IMR-90 (cell line): ENCODE results near the gene KNTC1. TPM values are rescaled to one million over a fixed set of nuclear protein-coding genes. Genes with fewer than 3 reads are reported as not detected.

ENCODE experiments used
- ATAC-seq: fragments of 200-7000 bp; cut with Tn5 transposase; 2 replicates; pipeline ENCODE4 v1.9.1; 2020; ENCODE audit warnings: low read depth, mild to moderate bottlenecking, moderate library complexity
- BruUV-seq: library from RNA; stranded (reverse); fragments of 400-500 nt; replicated peaks from 2 replicates; lab custom pipeline; 2021; lab: Mats Ljungman, UMichigan
- CTCF ChIA-PET: fragments of 300-600 bp; formaldehyde crosslinking; extraction: SDS; loops from one replicate; lab custom pipeline; 2021; ENCODE audit warnings: antibody characterized with exemption; lab: Yijun Ruan, JAX
- POLR2A ChIA-PET: fragments of 300-600 bp; sonication (Branson Sonifier 250); formaldehyde crosslinking; loops from one replicate; lab custom pipeline; 2022; ENCODE audit warnings: antibody characterized with exemption; ENCODE audit not compliant: unreplicated experiment; lab: Charles Lee
- DNase-seq: peaks from one replicate; pipeline ENCODE4 v3.0.0; 2013
- H2AFZ ChIP-seq: replicated peaks from 2 replicates; pipeline ENCODE3; 2013; ENCODE audit warnings: low read length, mild to moderate bottlenecking; ENCODE audit not compliant: poor library complexity
- H2AK5ac ChIP-seq: 2 replicates; pipeline ENCODE4 v1.6.1; 2013; ENCODE audit warnings: low read depth, low read length, inconsistent platforms
- H2AK9ac ChIP-seq: replicated peaks from 2 replicates; pipeline ENCODE3; 2013; ENCODE audit warnings: mild to moderate bottlenecking, low read depth, low read length, moderate library complexity; ENCODE audit not compliant: poor library complexity
- H2BK120ac ChIP-seq: 2 replicates; pipeline ENCODE4 v1.6.1; 2013; ENCODE audit warnings: low read depth, low read length, inconsistent platforms
- H2BK15ac ChIP-seq: 3 replicates; pipeline ENCODE4 v1.6.1; 2013; ENCODE audit warnings: low read depth, low read length, inconsistent platforms
- H2BK20ac ChIP-seq: 2 replicates; pipeline ENCODE4 v1.6.1; 2013; ENCODE audit warnings: low read depth, mild to moderate bottlenecking, inconsistent platforms, low read length, moderate library complexity
- H2BK5ac ChIP-seq: 2 replicates; pipeline ENCODE4 v1.6.1; 2013; ENCODE audit warnings: mild to moderate bottlenecking, low read depth, low read length, inconsistent platforms; ENCODE audit not compliant: poor library complexity, severe bottlenecking
- H3K14ac ChIP-seq: replicated peaks from 2 replicates; pipeline ENCODE4 v1.6.1; 2013; ENCODE audit warnings: low read depth, low read length, inconsistent platforms
- H3K18ac ChIP-seq: 2 replicates; pipeline ENCODE4 v1.6.1; 2013; ENCODE audit warnings: low read depth, low read length, control low read depth
- H3K23ac ChIP-seq: 2 replicates; pipeline ENCODE4 v1.6.1; 2013; ENCODE audit warnings: low read depth, low read length, inconsistent platforms
- H3K27ac ChIP-seq: 2 replicates; pipeline ENCODE4 v1.5.1; 2013; ENCODE audit warnings: mild to moderate bottlenecking, control low read depth, low read length; ENCODE audit not compliant: insufficient read depth
- H3K27me3 ChIP-seq: 2 replicates; pipeline ENCODE4 v1.6.1; 2013; ENCODE audit warnings: low read length; ENCODE audit not compliant: control insufficient read depth, insufficient read depth
- H3K36me3 ChIP-seq: 2 replicates; pipeline ENCODE4 v1.6.1; 2013; ENCODE audit warnings: low read length, mixed read lengths; ENCODE audit not compliant: control insufficient read depth, insufficient read depth
- H3K4ac ChIP-seq: 2 replicates; pipeline ENCODE4 v1.6.1; 2013; ENCODE audit warnings: low read depth, low read length, inconsistent platforms
- H3K4me1 ChIP-seq: 2 replicates; pipeline ENCODE4 v1.6.1; 2013; ENCODE audit warnings: low read length, mixed read lengths; ENCODE audit not compliant: control insufficient read depth, insufficient read depth
- H3K4me2 ChIP-seq: 2 replicates; pipeline ENCODE4 v1.6.1; 2013; ENCODE audit warnings: low read depth, mild to moderate bottlenecking, control low read depth, low read length, moderate library complexity
- H3K4me3 ChIP-seq: 2 replicates; pipeline ENCODE4 v1.5.1; 2013; ENCODE audit warnings: low read depth, mild to moderate bottlenecking, control low read depth, low read length, moderate library complexity; ENCODE audit not compliant: insufficient read depth
- H3K56ac ChIP-seq: 2 replicates; pipeline ENCODE4 v1.6.1; 2013; ENCODE audit warnings: low read length, inconsistent platforms; ENCODE audit not compliant: insufficient read depth; ENCODE audit errors: extremely low read depth
- H3K79me1 ChIP-seq, 2 experiments: 2 replicates each; pipeline ENCODE4 v1.6.1; 2013; ENCODE audit warnings: low read length in 2 of 2, inconsistent platforms in 1 of 2, low read depth in 1 of 2
- H3K9ac ChIP-seq: 2 replicates; pipeline ENCODE4 v1.6.1; 2013; ENCODE audit warnings: low read depth, low read length, control low read depth
- H3K9me1 ChIP-seq: 2 replicates; pipeline ENCODE4 v1.6.1; 2013; ENCODE audit warnings: low read length, inconsistent platforms; ENCODE audit not compliant: insufficient read depth
- H3K9me3 ChIP-seq: 2 replicates; pipeline ENCODE4 v1.6.1; 2013; ENCODE audit warnings: low read length; ENCODE audit not compliant: control insufficient read depth, insufficient read depth
- H4K20me1 ChIP-seq: 2 replicates; pipeline ENCODE4 v1.6.1; 2013; ENCODE audit warnings: low read length, inconsistent platforms; ENCODE audit not compliant: insufficient read depth
- H4K5ac ChIP-seq: 2 replicates; pipeline ENCODE4 v1.6.1; 2013; ENCODE audit warnings: mild to moderate bottlenecking, low read depth, low read length, control low read depth
- H4K8ac ChIP-seq, 2 experiments: 2 replicates each; pipeline ENCODE4 v1.6.1; 2013; ENCODE audit warnings: low read depth in 2 of 2, low read length in 2 of 2, control low read depth in 1 of 2, inconsistent platforms in 1 of 2
- H4K91ac ChIP-seq: 2 replicates; pipeline ENCODE4 v1.6.1; 2013; ENCODE audit warnings: low read depth, low read length, inconsistent platforms; ENCODE audit not compliant: insufficient read depth
- BHLHE40 ChIP-seq: fragments of 150-350 bp; IDR thresholded peaks from 2 replicates; pipeline ENCODE4 v1.6.1; 2016; ENCODE audit warnings: mild to moderate bottlenecking, low read depth, low read length
- CEBPB ChIP-seq: IDR thresholded peaks from 2 replicates; pipeline ENCODE4 v1.6.1; 2012; ENCODE audit warnings: low read depth, low read length, improper control_type of control experiment
- CHD1 ChIP-seq: IDR thresholded peaks from 2 replicates; pipeline ENCODE4 v1.6.1; 2012; ENCODE audit warnings: low read depth, low read length, improper control_type of control experiment
- CTCF ChIP-seq: conservative IDR thresholded peaks from 2 replicates; pipeline ENCODE4 v1.5.1; 2012; ENCODE audit warnings: mild to moderate bottlenecking, low read depth, low read length, improper control_type of control experiment
- ELK1 ChIP-seq: fragments of 150-350 bp; IDR thresholded peaks from 2 replicates; pipeline ENCODE4 v1.6.1; 2016; ENCODE audit warnings: low read depth, mild to moderate bottlenecking, low read length, moderate library complexity, borderline replicate concordance
- FOS ChIP-seq: fragments of 150-350 bp; IDR thresholded peaks from 2 replicates; pipeline ENCODE4 v1.6.1; 2016; ENCODE audit warnings: low read depth, low read length
- MAFK ChIP-seq: IDR thresholded peaks from 2 replicates; pipeline ENCODE4 v1.6.1; 2012; ENCODE audit warnings: low read depth, low read length, improper control_type of control experiment
- MAZ ChIP-seq: IDR thresholded peaks from 2 replicates; pipeline ENCODE4 v1.6.1; 2012; ENCODE audit warnings: low read depth, mild to moderate bottlenecking, low read length, improper control_type of control experiment, moderate library complexity, borderline replicate concordance
- MXI1 ChIP-seq: IDR thresholded peaks from 2 replicates; pipeline ENCODE4 v1.6.1; 2012; ENCODE audit warnings: low read depth, mild to moderate bottlenecking, low read length, moderate library complexity, borderline replicate concordance
- NFE2L2 ChIP-seq: fragments of 150-350 bp; IDR thresholded peaks from 2 replicates; pipeline ENCODE4 v1.6.1; 2016; ENCODE audit warnings: low read depth, mild to moderate bottlenecking, low read length
- POLR2A ChIP-seq: IDR thresholded peaks from 2 replicates; pipeline ENCODE4 v1.6.1; 2012; ENCODE audit warnings: mild to moderate bottlenecking, low read depth, low read length
- RAD21 ChIP-seq: IDR thresholded peaks from 2 replicates; pipeline ENCODE4 v1.6.1; 2012; ENCODE audit warnings: low read length, improper control_type of control experiment
- RCOR1 ChIP-seq: IDR thresholded peaks from 2 replicates; pipeline ENCODE4 v1.6.1; 2012; ENCODE audit warnings: mild to moderate bottlenecking, low read length, improper control_type of control experiment; ENCODE audit not compliant: insufficient replicate concordance
- RFX5 ChIP-seq: IDR thresholded peaks from 2 replicates; pipeline ENCODE4 v1.8.0; 2012; ENCODE audit warnings: low read depth, mild to moderate bottlenecking, low read length, moderate library complexity
- SMC3 ChIP-seq: fragments of 150-350 bp; IDR thresholded peaks from 2 replicates; pipeline ENCODE4 v1.6.1; 2016; ENCODE audit warnings: low read depth, mild to moderate bottlenecking, antibody characterized with exemption, low read length, moderate library complexity
- WGBS, 2 experiments: methylation state at CpG; one replicate each; pipeline versions ENCODE4 v1.1.5 to v1.1.7; 2013; ENCODE audit warnings: missing lambda C conversion rate in 2 of 2; ENCODE audit not compliant: insufficient read length in 1 of 2; ENCODE audit errors: extremely low coverage in 2 of 2; 5-methylcytosine and 5-hydroxymethylcytosine counted together
- dilution Hi-C: fragments of 300-500 bp; cut with HindIII; formaldehyde crosslinking; loops from one replicate; pipeline ENCODE4 v1.14.3; 2018; ENCODE audit warnings: low sequenced_read_pairs; ENCODE audit not compliant: unreplicated experiment
- in situ Hi-C: fragments of 300-500 bp; cut with MboI; formaldehyde crosslinking; loops from 3 replicates; pipeline ENCODE4 v1.14.3; 2019; ENCODE audit warnings: low sequenced_read_pairs, inconsistent platforms, mixed read lengths
- intact Hi-C: fragments of 100-400 bp; cut with micrococcal nuclease; formaldehyde crosslinking; loops from 2 replicates; pipeline ENCODE4 v1.10.0; 2022
- polyA plus RNA-seq, 3 experiments: library from polyadenylated mRNA; depleted of rRNA; stranded (reverse); fragments of >200 nt; gene quantifications; 2 replicates each; pipeline ENCODE4 v1.2.3, GENCODE V29; 2012; ENCODE audit warnings: low replicate concordance in 1 of 3
- total RNA-seq: library from RNA; depleted of rRNA; stranded (reverse); fragments of >200 nt; gene quantifications from 2 replicates; pipeline ENCODE4 v1.2.3, GENCODE V29; 2012

Gene KNTC1
- total and polyA plus RNA-seq, 2 of the 4 experiments (the other 2 are of a cell fraction) = 16.6 to 23.7 TPM

DNA sequence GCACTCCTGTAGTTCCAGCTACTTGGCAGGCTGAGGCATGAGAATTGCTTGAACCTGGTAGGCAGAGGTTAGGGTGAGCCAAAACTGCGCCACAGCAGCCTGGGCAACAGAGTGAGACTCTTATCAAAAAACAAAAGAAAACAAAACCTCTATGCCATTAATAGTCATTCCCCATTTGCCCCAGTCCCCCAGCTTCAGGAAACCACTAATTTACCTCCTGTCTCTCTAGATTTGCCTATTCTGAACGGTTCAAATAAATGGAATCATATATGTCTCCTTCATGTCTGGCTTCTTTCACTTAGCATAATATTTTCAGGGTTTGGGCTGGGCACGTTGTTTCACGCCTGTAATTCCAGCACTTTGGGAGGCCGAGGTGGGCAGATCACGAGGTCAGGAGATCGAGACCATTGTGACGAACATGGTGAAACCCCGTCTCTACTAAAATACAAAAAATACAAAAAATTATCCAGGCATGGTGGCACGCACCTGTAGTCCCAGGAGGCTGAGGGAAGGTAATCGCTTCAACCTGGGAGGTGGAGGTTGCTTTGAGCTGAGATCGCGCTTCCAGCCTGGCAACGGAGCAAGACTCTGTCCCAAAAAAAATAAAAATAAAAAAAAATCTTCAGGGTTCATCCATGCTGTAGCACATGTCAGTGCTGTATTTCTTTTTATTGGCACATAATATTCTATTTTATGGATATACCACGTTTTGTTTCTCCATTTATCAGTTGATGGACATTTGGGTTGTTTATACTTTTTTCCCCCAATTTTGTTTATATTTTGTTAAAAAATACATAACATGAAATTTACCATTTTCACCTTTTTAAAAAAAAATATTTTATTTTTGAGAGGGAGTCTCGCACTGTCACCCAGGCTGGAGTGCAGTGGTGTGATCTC is 31.9 kb downstream of the KNTC1 start:
- H3K27ac ChIP-seq = no peak overlapping the region
- DNase-seq (no peak), ATAC-seq (no peak)
- H3K56ac ChIP-seq = no peak overlapping the region
- no peak overlapping the region for H2AK9ac ChIP-seq
- CTCF ChIA-PET = no interaction called here
- no peaks in the 10 kb centered on the region for H3K9me1 ChIP-seq
- no peak overlapping the region for H3K4me2 ChIP-seq
- POLR2A ChIA-PET = no interaction called here
- intact Hi-C loops (no loop called here), in situ Hi-C loops (no loop called here), dilution Hi-C loops (no loop called here)
- no peak overlapping the region for H3K18ac ChIP-seq
- H3K36me3 ChIP-seq = peaks cover 9% of the 10 kb centered on the region
- 100% methylated on average over 2 of the region's 16 CpGs; no CpG with 5 or more reads in 1 of the 2 experiments for WGBS, 2 experiments
- H3K4me3 ChIP-seq = no peak overlapping the region
- no peak overlapping the region for H4K91ac ChIP-seq
- H2AFZ ChIP-seq = no peak overlapping the region
- no peaks in the 10 kb centered on the region for H3K9me3 ChIP-seq
- H3K4ac ChIP-seq = no peak overlapping the region
- H4K8ac ChIP-seq = no peak overlapping the region
- H2AK5ac ChIP-seq = no peak overlapping the region
- H3K27me3 ChIP-seq = no peaks in the 10 kb centered on the region
- H2BK15ac ChIP-seq = no peak overlapping the region
- H4K5ac ChIP-seq = no peak overlapping the region
- H2BK120ac ChIP-seq = no peak overlapping the region
- H3K4me1 ChIP-seq = no peaks in the 10 kb centered on the region
- H3K9ac ChIP-seq = no peak overlapping the region
- no peak overlapping the region for H3K14ac ChIP-seq
- no peaks in the 10 kb centered on the region; a peak in 1 of 4 replicates for H3K79me1 ChIP-seq
- no peak overlapping the region for H2BK20ac ChIP-seq
- BruUV-seq = no TSS peak
- H3K23ac ChIP-seq = no peak overlapping the region
- H2BK5ac ChIP-seq = no peak overlapping the region
- H4K20me1 ChIP-seq = no peaks in the 10 kb centered on the region
- no peak for TF ChIP-seq MXI1
- no peak for TF ChIP-seq MAFK
- no peak for TF ChIP-seq RAD21
- no peak for TF ChIP-seq FOS
- TF ChIP-seq RFX5 = no peak
- no peak for TF ChIP-seq POLR2A
- TF ChIP-seq MAZ = no peak
- TF ChIP-seq CTCF = no peak
- no peak for TF ChIP-seq CHD1
- TF ChIP-seq CEBPB = no peak
- no peak for TF ChIP-seq NFE2L2
- no peak for TF ChIP-seq BHLHE40
- TF ChIP-seq RCOR1 = no peak
- TF ChIP-seq SMC3 = no peak
- no peak for TF ChIP-seq ELK1
